ENCODE data around the gene SLC39A10.

- TF ChIP-seq SAFB2 (IDR thresholded peaks at IDR 0.05; ENCODE audit: borderline replicate concordance, low read depth, low read length, severe bottlenecking): no peak
- no peak for TF ChIP-seq ZNF830 (CRISPR knock-in tag; IDR thresholded peaks at IDR 0.05)
- no peak for TF ChIP-seq CBX5 (IDR thresholded peaks at IDR 0.05; ENCODE audit: borderline replicate concordance, low read depth)
- no peak for TF ChIP-seq POLR2AphosphoS5 (IDR thresholded peaks at IDR 0.05; ENCODE audit: control insufficient read depth, insufficient read depth, low read depth, low read length)
- no peak for TF ChIP-seq CTCF (IDR thresholded peaks at IDR 0.05 in 2 of 3, conservative IDR thresholded peaks at IDR 0.05 in 1 of 3; ENCODE audit: insufficient read depth in 2 of 3, low read depth in 1 of 3, low read length in 3 of 3)
- TF ChIP-seq SMC3 (conservative IDR thresholded peaks at IDR 0.05; ENCODE audit: insufficient read depth, low read depth, low read length): no peak
- TF ChIP-seq SP2 (IDR thresholded peaks at IDR 0.05; ENCODE audit: extremely low read depth, low read depth, low read length, poor library complexity, severe bottlenecking): no peak
Measured at GRCh38 chr2:195610717-195611116, 46.3 kb upstream of the SLC39A10 start.

Data from K562 (cell line).